DOHH2 (cell line): ENCODE data around the gene ATE1.

Experiments used
- EZH2phosphoT487 ChIP-seq: fragments of 200-600 bp; sonication (generic); IDR thresholded peaks from 2 replicates; pipeline ENCODE4 v1.6.1; 2017; ENCODE audit warnings: borderline replicate concordance, mild to moderate bottlenecking, antibody characterized with exemption, low read length, moderate library complexity, mixed read lengths
- TF ChIP-seq, protein P1 (sequence below): fragments of 200-600 bp; sonication (generic); IDR thresholded peaks from one replicate; pipeline ENCODE4 v1.5.1; 2014; ENCODE audit warnings: antibody characterized with exemption, mild to moderate bottlenecking, low read depth, low read length; ENCODE audit not compliant: poor library complexity, severe bottlenecking

DNA sequence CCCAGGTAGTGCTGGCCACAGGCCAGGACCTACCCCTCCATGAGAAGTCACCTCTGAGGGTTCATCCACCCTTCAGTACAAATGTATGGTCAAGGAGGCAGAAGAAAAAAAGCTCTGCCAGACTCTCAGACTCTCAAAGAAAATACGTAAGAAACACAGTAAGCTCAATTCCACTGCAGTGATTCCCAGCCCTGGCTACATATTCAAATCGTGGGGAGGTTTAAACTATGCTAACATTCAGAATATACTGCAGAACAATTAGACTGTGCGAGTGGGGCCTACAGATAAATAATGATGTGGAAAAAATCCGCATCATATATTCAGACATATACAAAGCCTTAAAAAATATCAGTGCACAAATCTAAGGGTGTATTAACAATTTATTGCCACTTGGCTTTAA is 162.6 kb downstream of the ATE1 start:
- TF ChIP-seq, protein P1, sequence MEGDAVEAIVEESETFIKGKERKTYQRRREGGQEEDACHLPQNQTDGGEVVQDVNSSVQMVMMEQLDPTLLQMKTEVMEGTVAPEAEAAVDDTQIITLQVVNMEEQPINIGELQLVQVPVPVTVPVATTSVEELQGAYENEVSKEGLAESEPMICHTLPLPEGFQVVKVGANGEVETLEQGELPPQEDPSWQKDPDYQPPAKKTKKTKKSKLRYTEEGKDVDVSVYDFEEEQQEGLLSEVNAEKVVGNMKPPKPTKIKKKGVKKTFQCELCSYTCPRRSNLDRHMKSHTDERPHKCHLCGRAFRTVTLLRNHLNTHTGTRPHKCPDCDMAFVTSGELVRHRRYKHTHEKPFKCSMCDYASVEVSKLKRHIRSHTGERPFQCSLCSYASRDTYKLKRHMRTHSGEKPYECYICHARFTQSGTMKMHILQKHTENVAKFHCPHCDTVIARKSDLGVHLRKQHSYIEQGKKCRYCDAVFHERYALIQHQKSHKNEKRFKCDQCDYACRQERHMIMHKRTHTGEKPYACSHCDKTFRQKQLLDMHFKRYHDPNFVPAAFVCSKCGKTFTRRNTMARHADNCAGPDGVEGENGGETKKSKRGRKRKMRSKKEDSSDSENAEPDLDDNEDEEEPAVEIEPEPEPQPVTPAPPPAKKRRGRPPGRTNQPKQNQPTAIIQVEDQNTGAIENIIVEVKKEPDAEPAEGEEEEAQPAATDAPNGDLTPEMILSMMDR = no peak
- no peak for TF ChIP-seq EZH2phosphoT487
